ENCODE data around the gene SPATA16.

GRCh38 chr3:172918568-172919296 lies 222.3 kb downstream of the SPATA16 start:
- no peak for TF ChIP-seq POLR2AphosphoS5 (IDR thresholded peaks at IDR 0.05)
- TF ChIP-seq, protein P1, sequence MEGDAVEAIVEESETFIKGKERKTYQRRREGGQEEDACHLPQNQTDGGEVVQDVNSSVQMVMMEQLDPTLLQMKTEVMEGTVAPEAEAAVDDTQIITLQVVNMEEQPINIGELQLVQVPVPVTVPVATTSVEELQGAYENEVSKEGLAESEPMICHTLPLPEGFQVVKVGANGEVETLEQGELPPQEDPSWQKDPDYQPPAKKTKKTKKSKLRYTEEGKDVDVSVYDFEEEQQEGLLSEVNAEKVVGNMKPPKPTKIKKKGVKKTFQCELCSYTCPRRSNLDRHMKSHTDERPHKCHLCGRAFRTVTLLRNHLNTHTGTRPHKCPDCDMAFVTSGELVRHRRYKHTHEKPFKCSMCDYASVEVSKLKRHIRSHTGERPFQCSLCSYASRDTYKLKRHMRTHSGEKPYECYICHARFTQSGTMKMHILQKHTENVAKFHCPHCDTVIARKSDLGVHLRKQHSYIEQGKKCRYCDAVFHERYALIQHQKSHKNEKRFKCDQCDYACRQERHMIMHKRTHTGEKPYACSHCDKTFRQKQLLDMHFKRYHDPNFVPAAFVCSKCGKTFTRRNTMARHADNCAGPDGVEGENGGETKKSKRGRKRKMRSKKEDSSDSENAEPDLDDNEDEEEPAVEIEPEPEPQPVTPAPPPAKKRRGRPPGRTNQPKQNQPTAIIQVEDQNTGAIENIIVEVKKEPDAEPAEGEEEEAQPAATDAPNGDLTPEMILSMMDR (IDR thresholded peaks at IDR 0.05): no peak
- no peak for TF ChIP-seq POLR2A (IDR thresholded peaks at IDR 0.05)

Data from sigmoid colon (tissue), 4 donors.